Upper lobe of left lung (tissue), 4 donors: ENCODE measurements around the gene LRRC23.
A peak's percentile ranks its signal among the peaks of the same experiment; 100 is the strongest.

Experiments used
- CTCF ChIP-seq, 6 experiments: fragments of 450-650 bp in 4 of 6; fragments of 200-600 bp in 2 of 6; sonication (generic) in 2 of 6; IDR thresholded peaks; one replicate each; pipeline ENCODE4 v1.5.1; 2016 to 2019; ENCODE audit warnings: antibody characterized with exemption in 6 of 6
- EP300 ChIP-seq, 4 donors: sonication (generic); formaldehyde crosslinking; IDR thresholded peaks; one replicate each; pipeline ENCODE4 v1.5.1; 2017; ENCODE audit warnings: antibody characterized with exemption in 4 of 4, control low read depth in 2 of 4
- POLR2A ChIP-seq, 4 donors: fragments of 450-650 bp; IDR thresholded peaks; one replicate each; pipeline ENCODE4 v1.5.1; 2016 to 2017; ENCODE audit warnings: antibody characterized with exemption in 4 of 4, mild to moderate bottlenecking in 2 of 4

- peak; percentile 9 to 67 (median 36) for TF ChIP-seq CTCF (IDR thresholded peaks at IDR 0.05)
- TF ChIP-seq POLR2A (IDR thresholded peaks at IDR 0.05) = peak in 1 of 4 donors; percentile 45
- no peak for TF ChIP-seq EP300 (IDR thresholded peaks at IDR 0.05)
Observed at GRCh38 chr12:6961695-6962284, 57.2 kb downstream of the LRRC23 start.
